GM18502 (cell line): ENCODE results near the gene AVPR1B.

Experiments used
- ATAC-seq: cut with Tn5 transposase; IDR thresholded peaks from one replicate; pipeline ENCODE4 v1.9.1; 2021; ENCODE audit warnings: mild to moderate bottlenecking; ENCODE audit not compliant: unreplicated experiment, poor library complexity

The AVPR1B gene

DNA sequence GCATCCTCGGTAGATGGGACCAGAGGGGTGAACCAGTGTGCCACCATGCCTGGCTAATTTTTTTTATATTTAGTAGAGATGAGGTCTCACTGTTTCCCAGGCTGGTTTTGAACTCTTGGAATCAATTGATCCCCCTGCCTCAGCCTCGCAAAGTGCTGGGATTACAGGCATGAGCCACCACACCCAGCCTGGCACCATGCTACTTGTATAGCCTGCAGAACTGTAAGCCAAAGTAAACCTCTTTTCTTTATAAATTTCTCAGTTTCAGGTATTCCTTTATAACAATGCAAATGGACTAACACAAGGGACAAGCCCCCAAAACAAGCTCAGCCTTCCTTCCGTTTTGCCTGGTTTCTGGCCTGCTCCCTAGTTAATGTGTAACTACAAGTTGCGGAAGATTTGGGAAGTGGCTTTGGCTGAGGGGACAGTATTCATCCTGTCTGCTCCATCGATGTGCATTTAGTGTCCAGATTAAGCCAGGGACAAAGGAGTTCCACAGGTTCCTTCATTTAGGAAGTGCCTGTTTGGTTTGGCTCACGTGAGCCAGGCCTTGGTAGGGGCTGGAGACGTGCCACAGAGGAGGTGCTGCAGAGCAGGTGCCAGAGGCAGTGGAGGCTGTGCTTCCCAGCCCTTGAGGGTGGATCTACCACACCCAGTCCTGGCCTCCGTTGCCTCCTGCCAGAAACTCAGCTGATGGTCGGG, 4.4 kb downstream of the AVPR1B start:
- no peak for ATAC-seq

DNA sequence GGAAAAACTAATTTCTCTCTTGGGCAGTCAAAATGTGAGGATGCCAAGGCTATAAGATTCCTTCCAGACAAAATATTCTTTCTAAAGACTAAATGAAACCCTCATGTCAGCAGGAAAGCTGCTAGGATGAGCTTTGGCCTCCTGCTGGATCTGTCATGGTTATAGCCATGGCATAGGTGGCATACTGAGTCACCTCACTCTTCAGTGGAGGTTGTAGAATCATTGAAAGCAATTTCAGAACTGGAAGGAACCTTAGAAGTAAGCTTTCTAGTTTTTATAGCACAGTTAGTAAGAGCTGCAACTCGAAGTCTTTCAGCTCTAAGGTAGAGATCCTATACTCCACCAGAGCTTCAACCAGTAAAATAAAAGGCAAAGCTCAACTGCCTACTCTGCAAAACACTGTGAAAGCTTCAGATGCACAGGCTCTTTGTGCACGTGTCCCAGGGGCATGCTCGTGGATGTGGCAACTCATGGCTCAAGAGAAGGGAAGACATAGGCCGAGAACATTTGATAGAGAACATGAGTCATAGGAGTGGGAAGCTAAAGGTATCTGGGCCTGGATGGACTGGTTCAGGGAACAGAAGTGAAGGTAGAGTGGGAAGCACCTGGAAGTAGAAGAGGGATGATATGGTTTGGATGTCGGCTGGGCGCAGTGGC, 5.8 kb downstream of the AVPR1B start:
- ATAC-seq = no peak

DNA sequence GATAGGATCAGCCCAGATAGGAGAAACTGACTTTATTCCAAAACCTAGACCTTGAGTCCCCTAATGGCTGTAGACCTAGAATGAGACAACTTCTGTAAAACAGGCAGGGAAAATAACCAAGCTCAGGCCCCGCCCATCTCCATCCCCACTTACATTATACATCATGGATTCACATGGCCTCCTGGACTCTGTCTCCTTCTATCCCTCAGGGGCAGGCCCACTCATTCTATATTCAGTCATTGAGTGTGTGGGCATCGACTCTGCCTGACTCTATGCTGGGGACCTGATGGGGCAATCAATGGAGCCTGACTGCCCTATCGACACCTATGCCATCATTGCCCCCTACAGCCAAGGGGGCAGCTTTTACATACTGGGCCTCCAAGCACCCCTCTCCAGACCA, 6.4 kb downstream of the AVPR1B start:
- no peak for ATAC-seq

DNA sequence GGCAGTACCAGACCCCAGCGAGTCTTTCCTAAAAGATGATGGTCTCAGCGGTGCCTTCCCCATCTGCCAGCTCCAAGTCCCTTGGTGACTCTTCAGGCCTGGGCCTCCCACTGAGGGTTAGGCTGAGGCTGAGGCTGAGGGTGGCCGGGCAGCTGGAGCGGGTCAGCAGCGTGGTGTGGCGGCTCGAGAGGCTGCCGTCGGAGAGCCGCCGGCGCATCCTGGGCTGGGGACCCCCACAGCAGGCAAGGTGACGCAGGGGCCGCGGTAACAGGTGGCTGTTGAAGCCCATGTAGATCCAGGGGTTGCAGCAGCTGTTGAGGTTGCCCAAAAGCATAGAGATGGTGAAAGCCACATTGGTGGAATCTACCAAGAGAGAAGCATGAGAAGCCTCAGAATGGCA, 7.0 kb downstream of the AVPR1B start:
- ATAC-seq = no peak

DNA sequence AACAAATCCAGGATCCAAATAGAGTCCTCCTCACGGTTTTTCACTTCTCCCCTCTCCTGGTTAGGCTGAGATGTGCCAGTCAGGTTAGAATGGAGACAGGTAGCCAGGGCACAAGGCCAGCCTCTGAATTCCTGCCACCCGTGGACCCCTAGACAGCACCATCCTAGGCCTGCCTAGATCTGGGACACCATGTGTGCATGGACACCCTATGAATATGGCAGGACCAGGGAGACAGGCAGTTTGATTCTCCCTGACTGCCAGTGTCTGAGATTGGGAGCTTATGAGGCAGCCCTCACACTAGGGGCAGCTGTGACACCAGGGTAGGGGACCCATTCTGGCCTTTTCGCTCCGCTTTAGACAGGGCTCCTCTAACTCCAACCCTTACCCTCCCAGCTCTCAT, 7.5 kb downstream of the AVPR1B start:
- no peak for ATAC-seq

DNA sequence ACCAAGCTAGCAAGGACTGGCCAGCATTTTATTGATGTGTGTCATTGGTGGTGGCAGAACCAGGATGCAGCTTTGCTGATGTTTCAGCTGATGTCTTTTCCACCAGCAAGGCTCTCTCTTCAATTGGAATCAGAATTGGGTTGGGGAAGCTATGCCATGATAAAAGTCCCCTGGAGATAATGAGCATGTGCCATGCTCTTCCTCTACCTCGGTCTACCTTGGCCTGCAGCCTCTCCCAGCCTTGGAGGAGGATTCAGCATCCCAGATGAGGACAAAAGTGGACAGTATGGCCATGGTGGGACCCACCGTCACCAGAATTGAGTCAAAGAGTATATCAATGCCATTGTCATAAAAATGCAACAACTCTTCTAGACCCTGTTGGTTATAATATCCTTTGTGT, 8.6 kb downstream of the AVPR1B start:
- no peak for ATAC-seq

DNA sequence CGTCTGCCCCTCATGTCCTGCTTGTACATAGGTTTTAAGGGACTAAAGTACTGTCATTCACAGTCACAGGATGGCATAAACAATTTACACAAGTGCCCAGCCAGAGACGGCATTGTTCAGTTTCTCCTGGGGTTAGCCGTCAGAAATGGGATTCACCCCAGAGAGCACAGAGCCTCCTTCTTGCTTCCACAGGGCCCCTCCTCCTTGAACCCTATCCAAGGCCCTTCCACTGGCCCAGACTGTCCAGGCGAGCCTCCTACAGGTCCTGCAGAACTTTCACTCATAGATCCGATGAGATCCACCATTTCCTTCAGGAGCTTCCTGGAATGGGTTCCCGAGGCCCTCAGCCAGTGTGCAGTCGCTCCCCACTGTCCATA, 10.0 kb downstream of the AVPR1B start:
- ATAC-seq = no peak

DNA sequence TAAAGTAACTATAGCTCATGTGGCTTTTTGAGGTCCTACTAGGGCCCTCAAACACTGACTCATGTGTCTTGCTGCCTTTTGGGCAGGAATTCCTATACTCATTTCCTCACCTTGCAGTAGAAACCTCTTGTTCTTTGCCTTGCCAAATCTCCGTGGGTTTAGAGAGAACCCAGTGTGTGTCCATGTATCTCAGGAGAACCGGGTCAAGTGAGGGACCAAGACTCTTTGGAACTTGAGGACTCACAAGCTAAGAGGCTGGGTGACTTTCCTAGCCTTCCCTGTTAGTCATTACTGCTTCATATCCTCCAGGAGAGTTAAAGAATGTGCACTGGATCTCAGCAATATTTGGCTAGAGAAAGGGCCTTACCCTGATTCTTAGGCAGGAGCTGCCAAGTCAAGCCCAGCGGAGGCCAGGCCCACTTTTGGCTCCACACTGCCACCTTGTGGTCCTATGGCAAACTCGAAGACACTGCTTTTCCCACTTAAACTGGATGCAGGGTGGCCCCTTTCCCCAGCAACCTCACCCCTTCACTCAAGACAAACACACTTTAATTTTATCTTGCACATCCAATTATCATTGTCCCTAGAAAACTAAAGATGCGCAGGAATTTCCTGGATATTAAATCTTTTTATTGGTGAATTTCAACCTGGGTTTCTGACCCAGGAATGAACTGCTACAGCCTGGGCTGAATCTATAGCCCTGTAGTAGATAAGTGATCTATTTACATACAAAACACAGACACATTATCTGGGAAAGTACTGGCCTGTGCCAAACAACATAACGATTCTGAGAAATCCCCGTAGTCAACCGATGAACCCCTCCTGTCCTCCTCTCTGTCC, 10.6 kb downstream of the AVPR1B start:
- no peak for ATAC-seq

DNA sequence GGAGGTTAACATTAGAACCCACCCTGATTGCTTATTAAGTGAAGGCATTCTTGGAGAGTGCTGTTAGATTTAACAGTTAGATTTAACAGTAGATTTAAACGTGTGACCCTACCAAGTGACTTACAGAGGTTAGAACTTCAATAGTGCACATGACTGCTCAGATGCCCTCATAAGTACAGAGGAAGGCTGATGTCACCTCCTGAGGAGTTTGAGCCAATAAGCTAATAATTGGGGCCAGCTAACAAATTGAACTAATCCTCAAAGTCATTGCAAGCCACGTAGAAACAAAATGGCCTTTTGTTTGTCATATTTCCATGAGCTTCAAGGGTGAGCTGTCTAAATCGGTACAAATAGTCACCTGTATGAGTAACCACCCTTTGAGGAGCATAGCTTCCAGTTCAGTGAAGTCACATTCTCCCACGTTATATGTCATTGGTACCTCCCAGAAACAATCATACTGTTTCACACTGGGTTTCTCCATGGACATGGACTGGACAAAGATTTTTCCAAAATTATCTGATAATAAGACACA, 11.7 kb downstream of the AVPR1B start:
- ATAC-seq = no peak

DNA sequence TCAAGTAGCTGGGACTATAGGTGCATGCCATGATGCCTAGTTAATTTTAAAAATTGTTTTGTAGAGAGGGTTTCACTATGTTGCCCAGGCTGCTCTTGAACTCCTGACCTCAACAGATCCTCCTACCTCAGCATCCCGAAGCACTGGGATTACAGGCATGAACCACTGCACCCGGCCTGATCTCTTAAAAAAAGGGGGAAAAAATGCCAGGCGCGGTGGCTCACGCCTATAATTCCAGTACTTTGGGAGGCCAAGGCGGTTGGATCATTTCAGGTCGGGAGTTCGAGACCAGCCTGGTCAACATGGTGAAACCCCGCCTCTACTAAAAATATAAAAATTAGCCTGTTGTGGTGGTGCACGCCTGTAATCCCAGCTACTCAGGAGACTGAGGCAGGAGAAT, 13.2 kb downstream of the AVPR1B start:
- no peak for ATAC-seq

DNA sequence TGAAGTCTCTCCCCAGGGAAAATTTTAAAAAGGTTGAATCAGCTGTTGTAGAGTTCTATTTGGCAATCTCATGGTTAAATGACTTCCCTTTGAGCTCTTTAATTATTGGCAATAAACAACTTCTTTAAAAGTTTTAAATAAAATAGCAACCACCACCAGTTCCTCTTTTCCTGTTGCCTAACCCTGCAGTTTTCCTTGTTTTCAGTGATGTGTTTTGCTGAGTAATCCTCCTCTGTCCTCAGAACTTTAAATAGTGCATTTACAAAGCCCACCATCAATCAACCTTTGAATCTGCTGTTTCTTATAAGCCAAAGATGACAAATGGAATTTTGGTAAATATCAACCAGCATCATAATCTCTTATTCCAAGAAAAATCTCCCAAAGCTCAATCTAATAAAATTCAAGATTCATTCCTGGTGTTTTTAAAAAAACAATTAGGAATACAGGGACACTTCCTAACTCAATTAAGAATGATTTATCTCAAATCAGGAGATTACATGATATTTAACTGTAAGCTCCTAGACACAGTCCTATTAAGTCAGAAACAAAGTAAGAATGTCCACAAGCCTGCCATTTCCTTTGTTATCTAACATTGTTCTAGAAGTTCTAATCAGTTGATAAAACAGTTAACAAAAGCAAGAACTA, 14.8 kb downstream of the AVPR1B start:
- ATAC-seq = no peak

DNA sequence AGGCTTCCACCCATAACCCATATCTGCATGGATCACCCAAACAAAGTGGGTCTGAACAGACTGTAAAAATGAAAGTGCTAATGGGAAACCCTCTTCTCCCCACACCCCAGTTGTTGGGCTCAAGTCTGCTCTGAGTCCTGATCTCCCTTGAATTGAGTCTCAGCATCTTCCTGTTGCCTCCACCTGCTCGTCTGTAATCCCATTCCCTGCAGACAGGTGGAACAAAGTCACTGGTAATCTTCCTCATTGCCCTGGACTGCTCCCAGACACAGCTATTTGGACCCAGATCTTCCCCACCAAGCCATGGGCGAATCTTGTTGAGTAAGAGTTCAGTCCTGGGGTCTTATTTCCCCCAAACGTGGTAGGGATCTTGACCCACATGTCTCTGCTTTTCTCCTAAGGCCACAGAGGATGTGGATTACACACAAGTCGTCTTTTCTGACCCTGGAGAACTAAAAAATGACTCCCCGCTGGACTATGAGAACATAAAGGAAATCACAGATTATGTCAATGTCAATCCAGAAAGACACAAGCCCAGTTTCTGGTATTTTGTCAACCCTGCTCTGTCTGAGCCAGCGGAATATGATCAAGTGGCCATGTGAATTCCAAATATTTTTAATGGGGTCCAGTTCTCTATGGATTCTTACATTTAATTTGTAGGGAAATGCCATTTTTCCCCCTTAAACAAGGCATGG, 15.7 kb downstream of the AVPR1B start:
- no peak for ATAC-seq

DNA sequence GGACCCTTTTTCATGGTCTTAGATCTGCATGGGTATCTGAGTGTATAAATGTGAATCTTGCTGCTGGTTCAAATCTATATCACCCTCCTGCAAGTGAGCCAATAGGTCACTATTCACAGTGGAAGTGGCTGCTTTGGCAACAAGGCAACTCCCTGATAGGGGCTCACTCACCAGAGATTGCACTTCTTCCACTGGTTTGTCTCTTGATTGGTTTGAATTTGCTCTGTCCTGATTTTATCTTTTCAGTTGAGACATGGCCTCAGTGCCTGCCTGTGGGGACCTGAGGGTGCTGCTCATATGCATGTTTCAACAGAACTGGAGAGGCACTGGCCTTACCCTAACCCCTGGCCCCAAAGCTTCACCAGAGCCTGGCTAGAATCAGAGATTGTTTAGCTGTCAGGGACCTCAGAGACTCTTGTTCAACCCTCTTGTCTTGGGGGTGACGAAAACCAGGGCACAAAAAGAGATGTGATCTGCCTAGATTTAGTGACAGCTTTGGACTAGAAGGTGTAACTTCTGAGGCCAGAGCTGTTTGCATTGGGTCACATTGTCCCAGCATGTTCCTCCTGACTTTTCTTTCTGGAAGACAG, 16.9 kb downstream of the AVPR1B start:
- no peak for ATAC-seq

DNA sequence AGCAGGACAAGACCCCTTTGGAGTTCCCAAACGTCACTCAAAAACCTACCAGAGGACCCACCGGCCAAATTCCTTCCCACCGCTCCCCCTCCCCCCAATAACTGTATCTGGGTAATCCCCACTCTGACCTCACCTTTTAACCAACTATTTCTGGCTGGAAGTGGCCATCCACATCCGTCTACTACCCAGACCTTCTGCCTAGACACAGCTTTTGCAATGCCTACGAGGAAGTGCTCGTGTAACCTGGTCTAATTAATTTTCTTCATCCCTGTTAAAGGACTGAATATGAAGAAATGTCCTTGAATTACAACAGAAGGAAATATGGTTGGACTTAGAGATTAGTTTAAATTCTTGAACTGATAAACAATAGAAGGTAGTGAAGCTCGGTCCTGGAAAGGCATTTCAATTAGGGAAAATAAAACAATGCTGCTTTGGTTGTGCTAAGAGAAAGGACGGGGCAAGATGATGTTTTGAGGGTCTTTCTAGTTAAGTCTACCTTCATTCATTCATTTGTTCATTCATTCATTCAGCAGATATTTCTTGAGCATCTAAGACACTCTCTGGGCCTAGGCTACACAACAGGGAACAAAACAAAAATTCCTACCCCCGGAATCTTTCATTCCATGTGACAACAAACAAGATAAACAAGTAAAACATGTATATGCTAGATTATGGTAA, 18.8 kb downstream of the AVPR1B start:
- no peak for ATAC-seq

DNA sequence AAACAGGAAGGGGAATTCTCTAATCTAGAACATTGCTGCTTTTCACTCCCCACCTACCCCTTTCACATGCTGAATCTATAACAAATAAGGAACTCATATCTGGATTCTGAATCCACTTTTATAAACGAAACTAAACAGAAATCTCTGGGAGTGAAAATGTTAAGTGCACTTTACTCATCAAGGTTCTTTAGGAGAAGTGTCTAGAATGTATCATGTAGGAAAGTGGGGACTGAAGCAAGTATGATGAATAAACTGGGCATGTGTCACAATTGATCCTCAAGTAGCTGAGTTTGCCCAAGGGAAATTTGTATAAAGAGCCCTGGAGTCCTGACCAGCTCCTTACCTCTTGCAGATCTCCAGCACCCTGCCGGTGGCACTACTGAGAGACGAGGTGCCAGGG, 19.8 kb downstream of the AVPR1B start:
- no peak for ATAC-seq

DNA sequence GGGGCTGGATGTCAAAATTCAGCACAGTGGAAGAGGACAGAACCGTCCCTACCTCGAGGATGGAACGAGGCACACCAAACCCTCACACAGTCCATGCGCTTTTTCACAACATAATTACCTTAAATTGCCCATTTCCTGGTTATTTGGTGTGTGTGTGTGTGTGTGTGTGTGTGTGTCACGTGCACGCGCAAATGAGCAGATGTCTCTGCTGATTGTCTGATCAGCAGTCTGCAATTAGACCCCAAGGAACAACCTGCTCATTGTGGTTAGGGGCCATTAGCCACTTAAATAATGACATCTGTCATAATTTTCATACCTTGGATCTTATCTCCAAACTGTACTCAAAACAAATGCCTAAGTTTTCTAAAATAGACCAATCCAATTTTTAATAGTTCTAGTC, 23.2 kb downstream of the AVPR1B start:
- no peak for ATAC-seq

DNA sequence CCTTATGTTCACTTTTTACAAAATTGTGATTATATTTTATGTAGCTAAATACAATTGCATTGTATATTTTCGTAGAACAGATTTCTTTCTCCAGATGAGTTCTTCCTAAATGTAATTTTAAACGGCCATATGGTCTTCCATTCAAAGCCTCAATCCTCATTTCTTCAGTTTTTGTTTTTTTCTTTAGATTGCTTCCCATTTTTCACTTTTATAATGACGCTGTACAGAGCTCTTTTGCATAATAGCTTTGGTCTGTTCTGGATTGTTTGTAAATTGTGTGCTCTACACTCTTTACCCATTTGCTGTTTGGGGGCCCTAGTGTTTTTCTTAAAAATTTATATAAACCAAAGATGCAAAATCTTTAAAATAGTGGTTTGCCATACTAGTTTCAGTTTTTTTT, 27.8 kb downstream of the AVPR1B start:
- ATAC-seq = no peak

DNA sequence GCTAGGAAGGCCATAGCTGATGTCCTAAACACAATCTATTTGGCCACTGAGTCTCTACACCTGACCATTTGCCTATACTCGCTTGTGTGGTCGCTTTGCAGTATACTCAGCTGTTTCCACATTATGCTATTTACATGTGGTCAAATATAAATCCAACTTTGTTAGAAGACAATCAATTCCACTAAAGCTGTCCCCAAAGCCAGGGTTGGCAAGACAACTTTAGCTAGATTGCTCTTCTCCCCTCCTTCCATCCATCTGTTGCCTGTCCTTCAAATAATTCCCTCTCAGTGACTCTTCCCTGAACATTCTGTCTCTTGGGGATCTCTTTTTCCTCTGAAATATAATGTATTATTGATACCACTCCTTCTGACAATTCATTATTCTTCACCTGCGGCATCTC, 30.1 kb downstream of the AVPR1B start:
- no peak for ATAC-seq

DNA sequence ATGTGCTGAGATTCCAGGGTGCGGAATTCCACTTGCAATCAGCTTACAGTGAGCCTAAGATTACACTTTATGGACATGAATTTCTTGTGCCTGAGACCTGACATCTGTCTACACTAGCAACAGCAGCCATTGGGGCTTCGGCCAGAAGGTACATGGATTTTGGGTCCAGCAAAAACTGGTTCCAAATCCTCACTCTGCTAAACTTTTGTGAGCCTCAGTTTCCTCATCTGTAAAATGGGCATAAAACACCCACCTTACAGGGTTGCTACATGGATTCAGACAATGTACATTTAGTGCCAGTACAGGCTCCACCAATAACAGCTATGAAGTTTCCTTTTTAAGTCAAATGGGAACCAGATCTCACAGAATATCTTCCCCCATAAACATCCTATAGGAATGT, 33.4 kb downstream of the AVPR1B start:
- ATAC-seq = no peak
